Measurements from ENCODE around the gene ROR1.

DNA sequence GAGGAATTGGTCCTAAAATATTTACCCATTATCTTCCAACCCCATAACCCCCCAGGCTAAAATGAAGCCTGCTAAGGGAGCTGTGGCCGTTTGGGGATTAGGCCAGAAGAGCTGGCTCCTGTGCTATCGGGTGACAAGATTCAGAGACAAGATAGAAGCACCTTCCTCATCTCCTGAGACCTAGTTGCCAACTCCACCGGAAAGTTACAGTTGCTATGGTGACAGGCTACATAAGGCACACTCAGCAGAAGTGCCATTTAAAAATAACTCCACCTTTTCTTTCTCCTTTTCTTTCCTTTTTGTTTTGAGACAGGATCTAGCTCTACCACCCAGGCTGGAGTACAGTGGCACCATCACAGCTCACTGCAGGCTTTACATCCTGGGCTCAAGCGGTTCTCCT lies 43.6 kb upstream of the ROR1 start:
- TF ChIP-seq, protein P1, sequence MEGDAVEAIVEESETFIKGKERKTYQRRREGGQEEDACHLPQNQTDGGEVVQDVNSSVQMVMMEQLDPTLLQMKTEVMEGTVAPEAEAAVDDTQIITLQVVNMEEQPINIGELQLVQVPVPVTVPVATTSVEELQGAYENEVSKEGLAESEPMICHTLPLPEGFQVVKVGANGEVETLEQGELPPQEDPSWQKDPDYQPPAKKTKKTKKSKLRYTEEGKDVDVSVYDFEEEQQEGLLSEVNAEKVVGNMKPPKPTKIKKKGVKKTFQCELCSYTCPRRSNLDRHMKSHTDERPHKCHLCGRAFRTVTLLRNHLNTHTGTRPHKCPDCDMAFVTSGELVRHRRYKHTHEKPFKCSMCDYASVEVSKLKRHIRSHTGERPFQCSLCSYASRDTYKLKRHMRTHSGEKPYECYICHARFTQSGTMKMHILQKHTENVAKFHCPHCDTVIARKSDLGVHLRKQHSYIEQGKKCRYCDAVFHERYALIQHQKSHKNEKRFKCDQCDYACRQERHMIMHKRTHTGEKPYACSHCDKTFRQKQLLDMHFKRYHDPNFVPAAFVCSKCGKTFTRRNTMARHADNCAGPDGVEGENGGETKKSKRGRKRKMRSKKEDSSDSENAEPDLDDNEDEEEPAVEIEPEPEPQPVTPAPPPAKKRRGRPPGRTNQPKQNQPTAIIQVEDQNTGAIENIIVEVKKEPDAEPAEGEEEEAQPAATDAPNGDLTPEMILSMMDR (IDR thresholded peaks at IDR 0.05), result no peak
- no peak for TF ChIP-seq EZH2 (IDR thresholded peaks at IDR 0.05)
- TF ChIP-seq EZH2phosphoT487 (IDR thresholded peaks at IDR 0.05), result no peak

All from neural progenitor cell (in vitro differentiated cells).